Inflammatory macrophage (primary cell): Measurements from ENCODE around the gene ACTN4.
A peak's percentile ranks its signal among the peaks of the same experiment; 100 is the strongest.

Experiments
- DNase-seq, 2 donors: peaks; one replicate each; pipeline ENCODE4 v3.0.0-alpha.2; 2020 to 2022

ACTN4 gene

DNA sequence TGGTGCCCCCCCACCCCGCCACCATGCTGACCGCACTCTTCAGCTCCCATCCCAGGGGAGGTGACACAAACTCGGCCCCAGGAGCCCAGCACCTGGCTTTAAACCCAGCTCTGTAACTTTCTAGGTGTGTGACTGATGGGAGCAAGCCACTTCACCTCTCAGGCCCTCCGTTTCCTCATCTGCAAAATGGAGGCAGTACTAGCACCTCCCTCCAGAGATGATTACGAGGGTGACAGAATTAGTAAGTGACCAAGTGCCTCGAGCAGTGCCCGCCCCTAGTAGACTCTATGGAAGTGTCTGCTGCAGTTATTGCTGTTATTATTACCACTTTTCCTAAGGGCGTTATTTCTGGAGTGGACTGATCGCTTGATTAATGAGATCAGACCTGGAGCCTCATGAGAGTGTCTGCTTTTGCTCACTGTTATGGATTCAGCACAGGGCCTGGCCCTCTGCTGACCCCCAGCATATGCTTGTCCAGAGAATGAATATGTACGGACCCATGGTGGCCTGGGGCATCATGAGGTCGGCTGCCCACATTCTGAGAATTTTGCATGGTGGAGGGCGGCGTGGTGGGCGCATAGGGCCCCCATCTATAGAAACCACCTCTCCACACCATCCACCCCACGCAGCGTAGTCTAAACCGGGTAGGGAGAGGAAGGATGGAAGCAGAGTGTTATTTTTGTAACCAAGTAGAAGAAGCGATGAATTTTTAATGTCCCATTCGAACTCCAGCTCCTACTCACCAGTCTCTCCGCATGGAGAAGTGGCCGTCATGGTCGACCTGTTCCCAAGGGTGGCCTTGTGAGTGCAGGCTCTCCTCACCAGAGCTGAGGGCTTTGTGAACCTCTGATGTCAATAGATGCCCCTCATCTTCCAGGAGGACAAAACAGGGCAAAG lies 48.6 kb downstream of the ACTN4 start:
- no peak for DNase-seq

DNA sequence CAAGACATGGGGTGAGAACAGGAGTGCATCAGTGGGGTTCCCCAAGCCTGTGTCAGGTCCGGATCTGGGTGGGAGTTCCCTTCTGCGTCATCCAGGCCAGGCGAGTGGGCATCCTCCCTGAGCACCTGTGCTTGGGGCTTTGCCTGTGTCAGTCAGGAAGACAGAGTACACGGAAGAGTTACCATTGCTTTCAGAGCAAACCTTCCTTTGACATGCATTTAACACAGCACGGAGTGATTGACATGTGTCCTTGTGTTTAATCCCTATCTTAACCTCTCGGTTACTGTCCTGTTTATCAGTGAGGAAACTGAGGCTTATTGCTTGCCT lies 49.2 kb downstream of the ACTN4 start:
- DNase-seq, result no peak

DNA sequence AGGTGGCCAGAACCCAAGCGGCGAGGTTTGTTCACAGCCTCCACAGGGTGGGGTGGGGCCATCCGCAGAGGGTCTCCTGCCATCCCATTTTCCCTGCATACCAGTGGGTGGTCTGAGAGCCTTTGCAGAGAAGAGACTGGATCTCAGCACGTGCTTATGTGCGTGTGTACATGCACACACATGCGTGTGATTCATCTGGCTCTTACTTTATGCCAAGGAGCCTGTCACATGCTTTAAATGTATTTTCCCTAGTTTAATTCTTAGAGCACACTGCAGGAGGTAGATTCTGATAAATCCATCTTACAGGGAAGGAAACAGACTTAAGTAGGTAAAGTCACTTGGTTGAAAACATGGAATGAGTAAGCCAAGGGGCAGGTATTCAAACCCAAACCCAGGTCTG lies 49.7 kb downstream of the ACTN4 start:
- no peak for DNase-seq

DNA sequence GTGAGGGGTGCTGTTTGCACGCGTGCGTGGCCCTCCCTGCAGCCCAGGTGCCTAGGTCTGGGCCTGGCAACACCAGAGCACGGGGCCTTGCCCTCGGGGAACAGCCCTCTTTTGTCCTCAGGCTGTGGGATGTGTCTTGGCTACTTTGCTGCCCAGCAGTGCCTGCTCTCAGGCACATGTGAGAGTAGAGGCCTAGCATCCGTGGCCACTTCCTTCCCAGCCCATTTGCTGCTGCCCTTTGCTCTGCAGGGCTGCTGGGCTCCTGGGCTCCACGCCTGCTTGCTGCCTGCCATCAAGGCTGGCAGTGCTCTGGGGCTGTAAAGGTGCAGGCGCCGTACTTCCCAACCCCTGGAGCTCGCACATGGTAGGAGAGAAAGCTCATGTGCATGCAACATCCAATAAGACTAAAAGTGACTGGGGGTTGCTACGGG lies 50.2 kb downstream of the ACTN4 start:
- no peak for DNase-seq

DNA sequence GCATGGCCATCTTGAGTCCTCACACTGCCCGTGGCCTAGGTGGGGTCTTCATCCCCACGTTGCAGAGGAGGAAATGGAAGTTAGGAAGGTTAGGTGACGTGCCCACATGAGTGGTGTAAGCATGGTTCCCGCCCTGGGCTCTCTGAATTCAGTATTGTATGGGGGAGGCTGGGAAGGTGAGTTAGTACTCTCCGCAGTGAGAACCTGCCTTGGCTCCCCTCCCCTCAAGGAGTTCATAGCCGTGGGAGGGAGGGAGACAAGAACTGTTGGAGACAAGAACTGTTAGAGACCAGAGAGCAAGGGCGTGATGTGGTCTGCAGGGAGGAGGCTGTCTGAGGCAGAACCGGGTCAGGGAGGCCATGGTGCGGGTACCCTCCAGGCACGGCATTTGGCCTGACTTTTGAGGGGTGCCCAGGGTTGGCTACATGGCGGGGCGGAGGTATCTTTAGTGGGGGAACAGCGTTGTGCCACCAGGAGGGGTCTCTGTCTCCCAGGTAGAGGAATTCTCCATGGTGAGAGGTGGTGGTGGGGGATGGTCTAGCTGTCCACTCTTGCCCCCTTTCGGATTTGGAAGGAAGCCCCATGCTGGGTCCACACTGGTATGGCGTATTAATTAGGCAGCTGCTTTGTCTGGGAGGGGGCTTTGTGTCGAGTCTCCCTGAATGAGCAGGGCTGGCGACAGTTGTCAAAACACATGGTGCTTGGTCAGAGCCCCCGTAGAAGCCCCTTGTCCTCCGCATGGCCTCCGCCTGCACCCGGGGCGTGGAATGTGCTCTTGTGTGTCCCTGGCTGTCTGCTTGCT lies 51.0 kb downstream of the ACTN4 start:
- no peak for DNase-seq

DNA sequence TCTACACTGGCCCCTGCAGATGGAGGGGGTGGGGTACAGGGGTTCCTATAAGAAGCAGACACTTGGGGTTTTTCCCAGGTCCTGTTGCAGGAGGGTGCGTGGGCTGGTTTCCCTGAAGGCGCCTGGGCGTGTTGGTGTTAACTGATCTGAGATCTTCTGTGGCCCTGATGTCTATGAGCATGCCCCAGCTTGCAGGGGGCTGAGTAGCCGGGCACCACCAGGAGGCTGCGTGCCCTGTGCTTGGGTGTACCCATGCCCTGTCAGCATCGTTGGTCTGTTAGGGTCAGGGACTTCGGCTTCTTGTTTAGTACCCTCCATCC lies 51.5 kb downstream of the ACTN4 start:
- peak in 1 of 2 donors; percentile 53 for DNase-seq

DNA sequence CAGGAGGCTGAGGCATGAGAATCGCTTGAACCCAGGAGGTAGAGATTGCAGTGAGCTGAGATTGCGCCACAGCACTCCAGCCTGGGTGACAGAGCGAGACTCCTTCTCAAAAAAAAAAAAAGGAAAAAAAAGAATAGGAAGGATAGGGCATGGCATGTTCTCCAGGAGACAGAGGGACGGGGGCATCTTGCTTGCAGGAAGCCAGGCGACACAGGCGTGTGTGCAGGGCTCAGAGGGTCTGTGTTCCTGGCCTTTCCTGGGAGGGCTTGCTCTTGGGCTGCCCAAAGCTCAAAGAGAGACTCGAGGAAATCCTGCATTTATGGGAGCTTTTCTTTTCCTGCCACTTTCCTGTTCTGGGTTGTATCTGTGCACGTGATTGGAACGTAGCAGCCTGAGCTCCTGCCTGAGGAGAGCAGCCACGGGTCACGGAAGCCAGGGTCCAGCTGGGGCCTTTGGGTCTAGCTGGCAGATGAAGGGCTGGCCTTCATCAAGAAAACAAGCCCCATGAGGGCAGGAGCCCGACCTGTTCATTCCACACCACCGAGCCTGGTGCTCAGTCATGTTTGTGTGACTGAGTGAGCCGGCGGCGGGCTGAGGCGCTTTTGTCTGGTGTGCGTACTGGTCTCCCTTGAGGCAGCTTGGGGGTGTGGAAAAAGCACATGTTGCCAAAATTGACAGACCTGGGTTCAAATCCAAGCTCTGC lies 52.3 kb downstream of the ACTN4 start:
- no peak for DNase-seq

DNA sequence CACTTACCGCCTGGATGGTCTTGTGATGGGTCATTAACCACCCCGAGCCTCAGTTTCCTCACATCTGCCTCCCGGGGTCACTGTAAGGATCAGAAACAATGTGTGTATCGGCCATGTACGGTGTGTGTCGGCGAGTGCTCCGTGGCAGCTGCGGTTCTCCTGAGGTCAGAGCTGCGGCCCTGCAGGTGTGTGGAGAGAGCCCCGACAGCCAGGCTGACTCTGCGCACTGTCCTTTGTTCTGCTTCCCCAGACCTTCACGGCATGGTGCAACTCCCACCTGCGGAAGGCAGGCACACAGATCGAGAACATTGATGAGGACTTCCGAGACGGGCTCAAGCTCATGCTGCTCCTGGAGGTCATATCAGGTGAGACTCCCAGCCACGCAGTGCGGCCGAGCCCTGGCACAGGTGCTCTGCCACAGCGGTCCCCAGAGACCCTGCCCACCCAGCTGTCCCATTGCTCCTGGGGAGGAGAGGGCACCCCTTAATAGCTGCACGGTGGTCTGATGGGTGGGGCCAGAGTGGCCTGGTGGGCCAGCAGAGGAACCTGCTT lies 53.0 kb downstream of the ACTN4 start:
- no peak for DNase-seq

DNA sequence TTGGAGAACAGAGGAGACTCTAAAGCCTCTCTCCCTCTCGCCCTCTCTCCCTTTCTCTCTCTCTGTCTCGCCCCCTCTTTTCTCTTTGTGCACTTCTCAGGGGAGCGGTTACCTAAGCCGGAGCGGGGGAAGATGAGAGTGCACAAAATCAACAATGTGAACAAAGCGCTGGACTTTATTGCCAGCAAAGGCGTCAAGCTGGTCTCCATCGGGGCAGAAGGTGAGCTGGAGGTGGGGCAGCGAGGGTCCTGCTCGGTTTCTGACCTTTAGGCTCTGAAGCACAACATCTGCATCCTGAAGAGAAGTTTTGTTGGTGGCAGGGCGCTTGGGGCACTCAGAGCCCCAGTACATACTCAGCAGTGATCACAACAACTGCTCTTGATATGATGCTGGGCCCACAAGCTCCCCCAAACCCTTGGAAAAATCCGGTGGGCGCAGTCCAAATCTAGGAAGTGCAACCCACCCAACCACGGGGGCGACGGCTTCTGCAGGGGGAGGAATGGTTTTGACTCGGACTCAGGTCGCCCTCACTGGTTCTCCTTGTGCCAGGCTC lies 53.5 kb downstream of the ACTN4 start:
- no peak for DNase-seq

DNA sequence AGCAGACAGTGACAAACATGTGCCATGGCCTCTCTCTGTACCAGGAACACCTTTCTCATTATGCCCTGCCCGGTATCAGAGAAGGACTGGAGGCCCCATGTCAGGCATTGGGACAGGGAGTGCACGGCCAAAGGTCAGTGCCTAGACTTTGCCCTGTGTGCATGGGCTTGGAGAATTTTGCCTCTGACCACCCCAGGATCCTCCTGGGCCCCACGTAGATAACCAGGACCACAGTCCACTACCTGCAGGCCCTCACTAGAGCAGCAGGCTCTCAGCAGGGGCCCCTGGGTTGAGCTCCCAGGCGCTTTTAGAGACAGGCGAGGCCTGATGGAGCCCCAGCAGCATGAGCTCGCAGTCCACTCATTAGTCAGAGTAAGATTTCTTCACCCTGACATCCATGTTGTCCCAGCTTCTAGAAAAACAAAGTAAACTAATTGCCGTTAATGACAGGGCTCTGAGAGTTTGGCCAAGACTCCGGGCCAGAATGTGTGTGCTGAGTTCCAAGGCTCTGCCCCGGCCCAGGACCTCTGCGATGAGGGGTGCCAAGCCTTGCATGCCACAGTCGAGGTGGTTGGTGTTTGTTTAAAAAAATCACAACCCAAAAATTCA lies 54.1 kb downstream of the ACTN4 start:
- no peak for DNase-seq

DNA sequence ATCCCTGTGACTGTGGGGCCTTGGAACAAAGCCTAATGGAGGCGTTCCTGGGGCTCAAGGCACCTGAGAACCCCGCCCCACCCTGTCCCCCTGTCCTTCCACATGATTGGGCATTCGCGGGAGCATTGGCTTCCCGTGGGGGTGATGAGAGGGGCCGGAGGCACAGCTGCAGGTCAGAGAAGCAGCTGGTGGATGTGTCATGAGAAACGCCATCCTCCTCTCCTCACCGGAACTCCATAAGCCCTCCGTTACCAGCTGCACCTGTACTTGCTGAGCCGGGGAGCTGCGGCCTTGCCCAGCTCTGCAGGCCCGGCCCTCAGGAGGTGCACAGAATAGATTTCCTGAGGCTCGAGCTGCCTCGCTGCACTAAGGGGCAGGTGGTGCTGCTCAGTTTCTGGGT lies 54.8 kb downstream of the ACTN4 start:
- DNase-seq, result no peak

DNA sequence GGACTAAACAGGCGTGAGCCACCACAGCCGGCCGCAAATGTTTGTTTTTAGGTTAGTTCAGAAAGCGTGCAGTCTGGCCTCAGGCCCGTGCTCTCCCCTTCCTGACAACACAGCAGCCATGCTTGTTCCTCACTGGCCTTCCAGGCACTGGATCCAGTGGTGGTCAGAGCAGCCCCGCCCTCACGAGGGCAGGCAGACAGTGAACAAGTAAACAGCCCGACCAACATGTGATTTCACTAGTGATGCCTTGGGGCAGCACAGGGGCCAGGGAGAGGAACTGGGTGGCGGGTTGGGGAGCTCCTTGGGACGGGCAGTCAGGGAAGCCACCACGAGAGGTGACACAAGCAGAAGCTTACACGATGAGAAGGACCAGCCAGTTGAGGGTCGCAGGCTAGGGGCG lies 56.1 kb downstream of the ACTN4 start:
- DNase-seq, result no peak

DNA sequence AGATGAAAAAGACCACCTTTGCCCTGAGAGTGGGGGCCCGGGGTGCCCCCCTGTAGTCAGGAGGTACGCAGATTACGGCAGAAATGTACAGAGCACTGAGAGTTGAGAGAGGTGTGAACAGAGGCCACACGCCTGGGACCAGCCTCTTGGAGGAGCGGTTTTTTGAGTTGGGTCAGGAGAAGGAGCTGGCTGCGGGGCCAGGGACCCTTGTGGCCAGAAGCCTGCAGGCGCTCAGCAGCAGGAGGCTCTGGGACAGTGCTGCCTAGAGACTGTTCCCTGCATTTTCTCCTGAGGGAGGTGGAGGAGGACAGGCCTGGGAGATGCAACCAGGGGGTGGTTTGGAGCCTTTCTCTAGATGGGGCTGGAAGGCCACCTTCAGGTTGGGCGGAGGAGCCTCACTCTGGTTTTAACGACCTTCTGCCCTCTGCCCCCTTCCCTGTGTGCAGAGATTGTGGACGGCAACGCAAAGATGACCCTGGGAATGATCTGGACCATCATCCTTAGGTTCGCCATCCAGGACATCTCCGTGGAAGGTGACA lies 57.1 kb downstream of the ACTN4 start:
- no peak for DNase-seq

DNA sequence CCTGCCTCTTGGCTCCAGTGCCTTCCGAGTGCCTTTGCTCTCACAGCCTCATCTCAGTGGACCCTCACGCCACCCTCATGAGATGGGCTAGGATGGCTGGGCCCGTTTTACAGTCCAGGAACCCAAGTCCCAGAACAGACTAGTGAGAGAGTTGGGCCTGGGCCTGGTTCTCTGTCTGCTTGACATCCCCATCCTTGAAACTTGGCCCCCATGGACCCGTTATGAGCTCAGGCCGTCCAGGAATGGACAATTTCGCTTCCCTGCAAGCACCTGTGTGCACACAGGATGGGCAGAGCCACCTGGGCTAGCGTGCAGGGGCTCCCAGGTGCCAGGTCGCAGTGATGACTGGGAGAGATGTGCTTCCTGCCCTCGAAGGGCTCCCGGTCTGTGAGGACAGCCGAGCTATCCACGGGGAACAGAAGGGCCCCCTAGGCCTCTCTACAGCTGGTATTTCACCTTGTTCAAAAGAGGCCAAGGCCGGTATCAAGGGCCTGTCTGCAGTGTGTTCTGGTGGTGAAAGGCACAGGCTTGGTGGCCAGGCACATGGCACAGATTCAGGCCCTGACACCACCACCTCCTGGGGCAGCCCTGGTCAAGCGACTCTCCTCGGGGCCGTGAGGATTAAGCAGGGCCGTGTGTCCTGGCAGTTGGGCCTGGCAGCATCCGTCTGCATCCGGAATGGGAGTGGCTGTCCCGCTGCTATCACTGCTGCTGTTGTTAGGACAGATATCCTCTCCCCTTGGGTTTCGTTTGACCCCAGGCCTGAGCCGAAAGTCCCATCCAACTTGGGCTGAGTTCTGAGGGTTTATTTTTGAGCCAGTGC lies 58.0 kb downstream of the ACTN4 start:
- no peak for DNase-seq

DNA sequence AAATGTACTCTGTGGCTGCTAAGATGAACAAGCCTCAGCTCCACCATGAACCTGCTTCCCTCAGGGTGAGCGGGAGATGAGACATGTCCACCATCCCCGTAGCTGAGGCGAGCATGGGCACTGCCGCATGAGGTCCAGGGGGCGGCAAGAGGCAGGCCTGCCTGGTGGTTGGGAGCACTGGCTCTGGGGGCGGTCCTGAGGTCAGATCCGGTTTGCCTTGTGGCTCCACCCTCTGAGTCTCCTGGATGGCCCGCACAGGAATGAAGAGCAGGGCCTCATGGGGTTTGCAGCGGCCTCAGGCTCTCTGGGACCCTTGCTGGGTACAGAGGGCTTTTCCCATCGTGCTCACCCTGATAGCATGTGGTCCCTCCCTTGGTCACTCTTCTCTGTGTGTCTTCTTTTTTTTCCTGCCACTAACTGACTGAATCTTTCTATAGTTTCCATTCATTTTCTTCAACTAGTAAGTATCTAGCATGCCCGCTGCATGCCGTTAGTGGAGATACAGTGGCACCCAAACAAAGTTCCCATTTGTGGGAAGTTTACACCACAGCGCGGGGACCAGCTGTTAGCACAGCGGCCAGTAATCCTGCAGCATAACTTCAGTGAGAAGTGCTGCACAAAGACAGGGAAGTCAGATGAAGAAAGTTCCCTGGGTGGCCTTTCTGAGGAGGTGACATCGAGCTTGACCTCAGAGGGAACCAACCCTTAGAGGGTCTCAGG lies 59.5 kb downstream of the ACTN4 start:
- no peak for DNase-seq

DNA sequence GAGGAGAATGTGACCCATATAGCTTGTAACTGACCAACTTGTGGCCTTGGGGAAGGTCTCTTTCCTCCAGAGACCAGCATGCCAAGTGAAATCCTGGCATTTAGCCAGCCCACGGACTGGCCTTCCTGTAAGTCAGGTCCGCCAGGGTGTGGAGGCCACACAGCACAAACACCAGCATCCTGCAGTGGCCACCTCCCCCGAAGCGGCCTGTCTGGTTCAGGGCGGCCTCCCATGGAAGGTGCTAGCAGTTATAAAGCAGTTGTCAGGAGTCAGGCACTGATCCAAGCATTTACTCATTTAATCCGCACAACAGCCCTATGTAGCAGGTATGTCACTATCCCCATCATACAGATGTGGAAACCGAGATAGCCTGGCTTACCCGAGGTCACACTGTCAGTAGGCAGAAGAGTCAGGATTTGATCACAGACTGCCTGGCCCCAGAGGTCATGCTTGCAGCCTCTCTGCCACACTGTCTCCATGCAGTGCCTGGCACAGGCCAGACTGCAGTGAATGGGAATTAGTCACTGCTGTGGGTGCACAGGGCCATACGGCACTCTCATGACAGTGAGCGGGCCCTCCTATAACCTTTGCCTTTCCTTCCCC lies 60.2 kb downstream of the ACTN4 start:
- DNase-seq, result no peak

DNA sequence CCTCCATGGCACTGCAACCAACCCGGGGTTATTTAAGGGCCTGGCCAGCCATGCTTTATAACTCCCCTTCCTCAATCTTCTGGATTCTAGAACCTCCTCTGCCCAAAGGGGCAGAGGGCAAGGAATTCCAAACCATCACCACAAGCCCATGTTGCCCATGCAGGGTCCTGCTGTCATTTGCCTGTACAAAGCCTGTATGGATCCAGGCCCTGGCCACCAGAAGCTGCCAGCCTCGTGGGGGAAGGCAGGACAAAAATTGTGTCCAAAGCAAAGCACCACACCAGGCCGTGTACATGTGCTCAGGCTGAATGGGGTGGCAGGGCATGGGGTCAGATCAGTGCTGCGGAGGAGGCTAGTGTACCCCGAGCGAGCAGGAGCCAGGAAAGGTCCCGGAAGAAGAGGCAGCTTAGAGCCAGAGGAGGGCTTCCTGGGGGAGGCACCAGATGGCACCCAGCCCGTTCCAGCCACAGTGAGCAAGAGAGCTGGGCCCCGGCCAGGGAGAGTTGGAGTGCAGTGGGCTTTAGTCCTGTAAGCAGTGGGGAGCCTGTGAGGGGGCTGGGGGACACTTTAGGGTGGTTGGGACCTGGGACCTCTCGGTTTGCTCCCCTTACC lies 61.1 kb downstream of the ACTN4 start:
- DNase-seq, result no peak

DNA sequence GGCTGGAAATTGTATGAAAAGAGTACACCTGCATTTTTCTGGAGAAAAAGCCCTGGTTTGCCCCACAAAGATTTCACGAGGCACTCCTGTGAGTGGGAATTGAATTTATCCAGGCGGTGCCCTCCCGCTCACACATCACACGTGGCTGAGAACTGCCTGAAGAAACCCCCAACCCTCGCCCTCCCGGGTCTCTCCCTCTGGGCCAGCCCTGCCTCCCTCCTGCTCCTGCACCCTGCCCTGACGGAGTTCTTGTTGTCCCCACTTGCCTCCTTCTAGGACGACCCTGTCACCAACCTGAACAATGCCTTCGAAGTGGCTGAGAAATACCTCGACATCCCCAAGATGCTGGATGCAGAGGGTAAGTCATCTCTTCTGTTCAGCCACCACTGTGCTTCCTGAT lies 61.7 kb downstream of the ACTN4 start:
- DNase-seq, result no peak

DNA sequence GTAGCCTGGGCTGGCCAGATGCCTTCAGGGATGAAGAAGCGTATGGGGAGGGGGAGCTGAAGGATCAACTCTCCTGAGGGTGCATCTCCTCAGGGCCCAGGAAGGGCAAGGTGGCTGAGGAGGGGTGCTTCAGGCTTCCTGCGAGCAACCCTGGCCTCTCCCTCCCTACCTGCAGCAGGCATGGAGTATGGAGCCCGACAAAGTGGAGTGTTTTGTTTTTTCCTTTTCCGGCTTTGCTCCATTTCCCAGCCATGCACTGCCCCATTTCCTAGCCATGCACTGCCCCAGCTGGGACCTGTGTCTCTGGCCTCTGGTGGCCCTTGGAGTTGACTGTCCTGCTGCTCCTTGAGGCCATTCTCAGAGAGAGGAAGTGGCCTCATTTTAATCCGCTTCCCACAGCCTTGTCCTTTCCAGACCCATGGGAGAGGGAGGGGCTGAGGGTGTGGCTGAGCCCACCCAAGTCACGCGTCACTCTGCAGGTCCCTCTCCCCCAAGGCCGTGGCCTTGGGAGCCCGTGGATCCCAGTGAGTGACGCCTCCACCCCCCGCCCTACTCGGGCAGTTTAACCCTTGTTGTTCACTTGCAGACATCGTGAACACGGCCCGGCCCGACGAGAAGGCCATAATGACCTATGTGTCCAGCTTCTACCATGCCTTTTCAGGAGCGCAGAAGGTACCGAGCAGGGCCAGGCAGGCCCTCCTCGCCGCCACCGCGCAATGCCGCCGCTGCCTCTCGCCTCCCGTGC lies 62.4 kb downstream of the ACTN4 start:
- DNase-seq, result no peak
